ENCODE data around the gene GDI2. TPM values are rescaled to one million over a fixed set of nuclear protein-coding genes. Genes with fewer than 3 reads are reported as not detected.

Gene GDI2
- total and polyA plus RNA-seq, 9 of the 15 experiments (the other 6 are each of a cell fraction or from before 2014, with no cell fraction given), result 262 to 424 (median 287) TPM

GRCh38 chr10:5730766-5731165, 82.5 kb downstream of the GDI2 start:
- ChIA-PET CTCF (ENCODE audit: low intra/inter-chr PET ratio) (no interaction called here), POLR2A (interaction anchor here (1.9 kb wide), 1 partner anchor 19 kb away, joined by 4 read pairs; no protein-coding TSS in a partner anchor)
- H3K4me1 ChIP-seq (replicated peaks in 1 of 2; ENCODE audit: control insufficient read depth in 2 of 2, insufficient read depth in 2 of 2, low read length in 2 of 2), result no peaks in the 10 kb centered on the region
- in situ Hi-C loops (cut with MboI) (no loop called here), intact Hi-C loops (cut with micrococcal nuclease) (loop anchor here (10.0 kb wide), 1 partner anchor 96 kb away; no protein-coding TSS in a partner anchor)
- no peak overlapping the region for H3K27ac ChIP-seq (ENCODE audit: extremely low read depth, low read depth, low read length)
- H3K4me3 ChIP-seq, result no peak overlapping the region
- ATAC-seq (no peak), FAIRE-seq (no peak), DNase-seq (ENCODE audit: extremely low read depth in 1 of 4, low spot score in 3 of 4) (no peak)
- 95% methylated on average over 4 of the region's 4 CpGs for WGBS (ENCODE audit: insufficient coverage, low coverage, missing lambda C conversion rate)
- no peak overlapping the region for H2AFZ ChIP-seq (ENCODE audit: low read depth, low read length)
- H3K79me2 ChIP-seq (ENCODE audit: control insufficient read depth, insufficient read depth, low read length), result no peaks in the 10 kb centered on the region
- H3K9me1 ChIP-seq (ENCODE audit: control insufficient read depth, insufficient read depth, low read length), result no peaks in the 10 kb centered on the region
- no peak for TF ChIP-seq ILF3 (IDR thresholded peaks at IDR 0.05; ENCODE audit: borderline replicate concordance)
- no peak overlapping the region for H3K4me2 ChIP-seq (ENCODE audit: insufficient read depth, low read length)
- no peaks in the 10 kb centered on the region for H4K20me1 ChIP-seq (replicated peaks; ENCODE audit: control insufficient read depth, insufficient read depth, low read length)
- H3K36me3 ChIP-seq (ENCODE audit: control insufficient read depth, insufficient read depth, low read length), result peaks cover 84% of the 10 kb centered on the region
- no peaks in the 10 kb centered on the region for H3K27me3 ChIP-seq (ENCODE audit: control insufficient read depth in 2 of 2, insufficient read depth in 2 of 2, low read length in 2 of 2)
- no TSS peak for BruUV-seq (replicated peaks)
- no peak overlapping the region for H3K9ac ChIP-seq (ENCODE audit: insufficient read depth in 1 of 2, low read depth in 2 of 2, low read length in 2 of 2)
- no peaks in the 10 kb centered on the region for H3K9me3 ChIP-seq (replicated peaks; ENCODE audit: control insufficient read depth, insufficient read depth, low read depth, low read length)

- Histone ChIP-seq H3K4me1 (replicated peaks in 1 of 2; ENCODE audit: control insufficient read depth in 2 of 2, insufficient read depth in 2 of 2, low read length in 2 of 2) (no peaks in the 10 kb centered on the region), H3K4me3 (no peak overlapping the region), H3K9me3 (replicated peaks; ENCODE audit: control insufficient read depth, insufficient read depth, low read depth, low read length) (no peaks in the 10 kb centered on the region), H3K9ac (ENCODE audit: insufficient read depth in 1 of 2, low read depth in 2 of 2, low read length in 2 of 2) (no peak overlapping the region), H3K4me2 (ENCODE audit: insufficient read depth, low read length) (no peak overlapping the region), H3K27ac (ENCODE audit: extremely low read depth, low read depth, low read length) (no peak overlapping the region), H4K20me1 (replicated peaks; ENCODE audit: control insufficient read depth, insufficient read depth, low read length) (no peaks in the 10 kb centered on the region), H3K79me2 (ENCODE audit: control insufficient read depth, insufficient read depth, low read length) (peaks cover 13% of the 10 kb centered on the region; the same call in 2 of the 3 replicates), H3K36me3 (ENCODE audit: control insufficient read depth, insufficient read depth, low read length) (peaks cover 61% of the 10 kb centered on the region), H2AFZ (ENCODE audit: low read depth, low read length) (no peak overlapping the region), H3K9me1 (ENCODE audit: control insufficient read depth, insufficient read depth, low read length) (no peaks in the 10 kb centered on the region), H3K27me3 (ENCODE audit: control insufficient read depth in 2 of 2, insufficient read depth in 2 of 2, low read length in 2 of 2) (no peaks in the 10 kb centered on the region)
- ATAC-seq (no peak), FAIRE-seq (no peak), DNase-seq (ENCODE audit: extremely low read depth in 1 of 4, low spot score in 3 of 4) (no peak)
- no TSS peak for BruUV-seq (replicated peaks)
- POLR2A ChIA-PET, result no interaction called here
- in situ Hi-C loops (cut with MboI), result no loop called here
- CTCF ChIA-PET (ENCODE audit: low intra/inter-chr PET ratio), result no interaction called here
- intact Hi-C loops (cut with micrococcal nuclease), result no loop called here
- 88% methylated on average over 2 of the region's 2 CpGs for WGBS (ENCODE audit: insufficient coverage, low coverage, missing lambda C conversion rate)
- no peak for TF ChIP-seq SMAD4 (CRISPR knock-in tag; conservative IDR thresholded peaks at IDR 0.05)
- no peak for TF ChIP-seq NFXL1 (CRISPR knock-in tag; IDR thresholded peaks at IDR 0.05)
- TF ChIP-seq FOXA1 (IDR thresholded peaks at IDR 0.05; ENCODE audit: borderline replicate concordance), result no peak
- no peak for TF ChIP-seq PYGO2 (tag; IDR thresholded peaks at IDR 0.05)
- TF ChIP-seq POU5F1 (IDR thresholded peaks at IDR 0.05; ENCODE audit: borderline replicate concordance, low read depth, low read length, partially characterized antibody), result no peak
- TF ChIP-seq ILF3 (IDR thresholded peaks at IDR 0.05; ENCODE audit: borderline replicate concordance), result no peak
- TF ChIP-seq CREM (IDR thresholded peaks at IDR 0.05; ENCODE audit: low read depth), result no peak
- TF ChIP-seq PRMT5 (CRISPR knock-in tag; IDR thresholded peaks at IDR 0.05), result no peak
- no peak for TF ChIP-seq NONO (IDR thresholded peaks at IDR 0.05; ENCODE audit: low read depth in 2 of 2, low read length in 1 of 2)
- no peak for TF ChIP-seq CBFA2T3 (IDR thresholded peaks at IDR 0.05)
- TF ChIP-seq MCM7 (IDR thresholded peaks at IDR 0.05), result no peak
- TF ChIP-seq EZH2 (IDR thresholded peaks at IDR 0.05; ENCODE audit: borderline replicate concordance, low read depth, low read length), result no peak
- no peak for TF ChIP-seq MIER1 (IDR thresholded peaks at IDR 0.05; ENCODE audit: low read depth)
- TF ChIP-seq, protein P1, sequence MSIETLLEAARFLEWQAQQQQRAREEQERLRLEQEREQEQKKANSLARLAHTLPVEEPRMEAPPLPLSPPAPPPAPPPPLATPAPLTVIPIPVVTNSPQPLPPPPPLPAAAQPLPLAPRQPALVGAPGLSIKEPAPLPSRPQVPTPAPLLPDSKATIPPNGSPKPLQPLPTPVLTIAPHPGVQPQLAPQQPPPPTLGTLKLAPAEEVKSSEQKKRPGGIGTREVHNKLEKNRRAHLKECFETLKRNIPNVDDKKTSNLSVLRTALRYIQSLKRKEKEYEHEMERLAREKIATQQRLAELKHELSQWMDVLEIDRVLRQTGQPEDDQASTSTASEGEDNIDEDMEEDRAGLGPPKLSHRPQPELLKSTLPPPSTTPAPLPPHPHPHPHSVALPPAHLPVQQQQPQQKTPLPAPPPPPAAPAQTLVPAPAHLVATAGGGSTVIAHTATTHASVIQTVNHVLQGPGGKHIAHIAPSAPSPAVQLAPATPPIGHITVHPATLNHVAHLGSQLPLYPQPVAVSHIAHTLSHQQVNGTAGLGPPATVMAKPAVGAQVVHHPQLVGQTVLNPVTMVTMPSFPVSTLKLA (conservative IDR thresholded peaks at IDR 0.05), result no peak
Observed at GRCh38 chr10:5723692-5724091, 89.5 kb downstream of the GDI2 start.

Measured in K562 (cell line).